GM12878 (cell line): Measurements from ENCODE around the gene SERPINF2. TPM values are rescaled to one million over a fixed set of nuclear protein-coding genes. Genes with fewer than 3 reads are reported as not detected.

Experiments used
- ATAC-seq: fragments of 200-7000 bp; cut with Tn5 transposase; 3 replicates; pipeline ENCODE4 v1.9.1; 2020; ENCODE audit warnings: mild to moderate bottlenecking, moderate library complexity
- BruUV-seq: library from RNA; stranded (reverse); fragments of 400-500 nt; replicated peaks from 2 replicates; lab custom pipeline; 2021; lab: Mats Ljungman, UMichigan
- CTCF ChIA-PET: fragments of 300-600 bp; sonication (Branson Sonifier 250); formaldehyde crosslinking; extraction: SDS; loops from one replicate; lab custom pipeline; 2021; ENCODE audit warnings: inconsistent platforms; lab: Yijun Ruan, JAX
- POLR2A ChIA-PET: fragments of 350-600 bp; formaldehyde crosslinking; extraction: SDS; loops from one replicate; lab custom pipeline; 2021; ENCODE audit warnings: inconsistent platforms; lab: Charles Lee
- RAD21 ChIA-PET: fragments of 300-600 bp; sonication (Branson Sonifier 250); formaldehyde crosslinking; loops from one replicate; lab custom pipeline; 2023; ENCODE audit warnings: antibody characterized with exemption; ENCODE audit not compliant: unreplicated experiment; lab: Charles Lee
- SMC1A ChIA-PET: fragments of 300-600 bp; sonication (Branson Sonifier 250); formaldehyde crosslinking; loops from one replicate; lab custom pipeline; 2023; ENCODE audit not compliant: unreplicated experiment, uncharacterized antibody; lab: Charles Lee
- DNase-seq: peaks from one replicate; pipeline ENCODE4 v3.0.0-alpha.2; 2011; ENCODE audit warnings: low read depth, low spot score
- FAIRE-seq: peaks from 3 replicates; lab custom pipeline; 2011; peaks lifted over from hg19 to GRCh38; lab: Jason Lieb, UNC
- H2AFZ ChIP-seq: 2 replicates; pipeline ENCODE4 v1.6.0; 2011; ENCODE audit warnings: low read depth, low read length, control low read depth; ENCODE audit not compliant: control insufficient read depth
- H3K27ac ChIP-seq: 2 replicates; pipeline ENCODE4 v1.5.1; 2011; ENCODE audit warnings: control low read depth; ENCODE audit not compliant: control insufficient read depth, insufficient read depth
- H3K27me3 ChIP-seq, 2 experiments: replicated peaks in 1 of 2; 2 replicates each; pipeline versions ENCODE4 v1.6.0 to v1.6.1; 2011; ENCODE audit warnings: low read length in 1 of 2; ENCODE audit not compliant: control insufficient read depth in 2 of 2, insufficient read depth in 2 of 2
- H3K36me3 ChIP-seq, 2 experiments: 2 replicates each; pipeline ENCODE4 v1.5.1; 2011; ENCODE audit warnings: low read length in 1 of 2; ENCODE audit not compliant: control insufficient read depth in 2 of 2, insufficient read depth in 2 of 2
- H3K4me1 ChIP-seq: 2 replicates; pipeline ENCODE4 v1.6.1; 2011; ENCODE audit warnings: mild to moderate bottlenecking, low read length, moderate library complexity, mixed read lengths; ENCODE audit not compliant: control insufficient read depth, insufficient read depth
- H3K4me2 ChIP-seq: 2 replicates; pipeline ENCODE4 v1.6.0; 2011; ENCODE audit warnings: control low read depth; ENCODE audit not compliant: control insufficient read depth, insufficient read depth
- H3K4me3 ChIP-seq: fragments of 200-600 bp; sonication (generic); 2 replicates; pipeline ENCODE4 v1.5.1; 2016
- H3K79me2 ChIP-seq: 2 replicates; pipeline ENCODE4 v1.6.0; 2011; ENCODE audit warnings: low read length; ENCODE audit not compliant: control insufficient read depth, insufficient read depth
- H3K9ac ChIP-seq: 2 replicates; pipeline ENCODE4 v1.8.0; 2011; ENCODE audit warnings: low read length, control low read depth, mixed read lengths; ENCODE audit not compliant: control insufficient read depth, insufficient read depth
- H3K9me3 ChIP-seq: replicated peaks from 3 replicates; pipeline ENCODE4 v1.5.1; 2011; ENCODE audit warnings: mild to moderate bottlenecking, low read length; ENCODE audit not compliant: control insufficient read depth, insufficient read depth
- H4K20me1 ChIP-seq: 2 replicates; pipeline ENCODE4 v1.6.0; 2011; ENCODE audit not compliant: control insufficient read depth, insufficient read depth
- HCFC1 ChIP-seq: fragments of 150-350 bp; IDR thresholded peaks from 2 replicates; pipeline ENCODE4 v1.6.1; 2014; ENCODE audit warnings: low read length
- KDM1A ChIP-seq: fragments of 200-600 bp; sonication (generic); IDR thresholded peaks from 2 replicates; pipeline ENCODE4 v1.6.1; 2016; ENCODE audit warnings: borderline replicate concordance
- MTA3 ChIP-seq: IDR thresholded peaks from 2 replicates; pipeline ENCODE4 v1.6.1; 2012; ENCODE audit warnings: low read length, inconsistent platforms, borderline replicate concordance
- POLR2AphosphoS2 ChIP-seq: IDR thresholded peaks from 2 replicates; pipeline ENCODE4 v1.6.1; 2011; ENCODE audit warnings: low read depth, mild to moderate bottlenecking, low read length, improper control_type of control experiment, moderate library complexity
- RBBP5 ChIP-seq: fragments of 200-600 bp; sonication (generic); conservative IDR thresholded peaks from 2 replicates; pipeline ENCODE4 v1.6.1; 2016
- ZNF207 ChIP-seq: fragments of 450-650 bp; IDR thresholded peaks from 2 replicates; pipeline ENCODE4 v1.6.1; 2014; ENCODE audit warnings: antibody characterized with exemption, mild to moderate bottlenecking, borderline replicate concordance
- WGBS: methylation state at CpG from one replicate; pipeline ENCODE4 v1.1.6; 2016; ENCODE audit warnings: low lambda C conversion rate; ENCODE audit not compliant: insufficient replicate concordance, insufficient coverage; ENCODE audit errors: missing lambda C conversion rate; 5-methylcytosine and 5-hydroxymethylcytosine counted together
- in situ Hi-C: fragments of 300-500 bp; cut with MboI; formaldehyde crosslinking; loops from 9 replicates; pipeline ENCODE4 v1.14.3; 2018; ENCODE audit warnings: mixed read lengths
- intact Hi-C: fragments of 100-400 bp; cut with micrococcal nuclease; formaldehyde crosslinking; loops from one replicate; pipeline ENCODE4 v1.14.2; 2022; ENCODE audit not compliant: unreplicated experiment
- polyA plus RNA-seq, 11 experiments: library from polyadenylated mRNA; depleted of rRNA in 4 of 11; unstranded in 6 of 11; stranded (reverse) in 5 of 11; fragments of >200 nt; fragmentation: Nextera tagmentation in 4 of 11; fragmentation: Illumina TruSeq in 1 of 11; extraction: Ambion mirVana in 4 of 11; extraction: Trizol in 1 of 11; gene quantifications; 1 replicate in 1 of 11; 2 replicates in 10 of 11; pipeline versions ENCODE4 v1.2.1 to v1.2.3, GENCODE V29; 2011 to 2016; ENCODE audit warnings: inconsistent platforms in 2 of 11, missing spikeins in 2 of 11, low read depth in 1 of 11
- total RNA-seq, 4 experiments: library from RNA; depleted of rRNA in 3 of 4; stranded (reverse); fragments of >200 nt in 3 of 4; fragmentation: Illumina TruSeq in 1 of 4; extraction: Trizol in 1 of 4; gene quantifications; 2 replicates each; pipeline versions ENCODE4 v1.2.1 to v1.2.3, GENCODE V29; 2013 to 2021
- TF ChIP-seq, protein P1 (sequence below): fragments of 450-650 bp; IDR thresholded peaks from 2 replicates; pipeline ENCODE4 v1.6.1; 2018; ENCODE audit warnings: borderline replicate concordance, mild to moderate bottlenecking; ENCODE audit not compliant: partially characterized antibody
- TF ChIP-seq, protein P2 (sequence below): IDR thresholded peaks from 2 replicates; pipeline ENCODE4 v1.6.1; 2011; ENCODE audit warnings: mild to moderate bottlenecking, low read depth, low read length, moderate library complexity; ENCODE audit not compliant: insufficient replicate concordance

Gene SERPINF2
- total and polyA plus RNA-seq, 10 of the 15 experiments (the other 5 are each of a cell fraction or from before 2014, with no cell fraction given) = 0.04 to 0.21 (median 0.12) TPM; not detected in 6

DNA sequence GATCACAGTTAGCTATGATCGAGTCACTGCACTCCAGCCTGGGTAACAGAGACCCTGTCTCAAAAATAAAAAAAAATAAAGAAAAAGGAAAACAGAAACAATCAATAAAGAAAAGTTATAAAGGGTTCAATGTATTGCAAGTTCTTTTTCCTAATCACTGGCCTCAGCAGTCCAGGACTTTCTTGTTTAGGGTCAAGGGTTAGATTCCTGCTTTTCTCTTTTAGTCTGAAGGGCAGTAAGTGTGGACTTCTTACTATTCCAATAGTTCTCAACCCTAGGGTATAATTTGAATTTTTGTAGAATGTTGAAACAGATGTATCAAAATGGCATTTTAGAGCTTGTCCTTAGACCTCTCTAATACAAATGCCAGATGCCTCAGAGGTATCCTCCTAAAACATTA is 59.8 kb downstream of the SERPINF2 start:
- DNase-seq (no peak), FAIRE-seq (no peak), ATAC-seq (no peak)
- H2AFZ ChIP-seq = no peak overlapping the region
- WGBS = 89% methylated on average over 1 of the region's 1 CpG
- no peak overlapping the region for H3K27ac ChIP-seq
- ChIA-PET SMC1A (no interaction called here), RAD21 (interaction anchor here (0.9 kb wide), 1 partner anchor 9 kb away, joined by 3 read pairs; no protein-coding TSS in a partner anchor), CTCF (no interaction called here), POLR2A (interaction anchor here (0.5 kb wide), 1 partner anchor 513 kb away, joined by 4 read pairs; no protein-coding TSS in a partner anchor)
- no TSS peak for BruUV-seq
- H3K27me3 ChIP-seq = no peaks in the 10 kb centered on the region
- no peaks in the 10 kb centered on the region for H3K4me1 ChIP-seq
- H3K4me3 ChIP-seq = no peak overlapping the region
- TF ChIP-seq KDM1A (no peak), POLR2AphosphoS2 (no peak), HCFC1 (no peak), MTA3 (no peak), ZNF207 (no peak), RBBP5 (no peak)
- TF ChIP-seq, protein P1, sequence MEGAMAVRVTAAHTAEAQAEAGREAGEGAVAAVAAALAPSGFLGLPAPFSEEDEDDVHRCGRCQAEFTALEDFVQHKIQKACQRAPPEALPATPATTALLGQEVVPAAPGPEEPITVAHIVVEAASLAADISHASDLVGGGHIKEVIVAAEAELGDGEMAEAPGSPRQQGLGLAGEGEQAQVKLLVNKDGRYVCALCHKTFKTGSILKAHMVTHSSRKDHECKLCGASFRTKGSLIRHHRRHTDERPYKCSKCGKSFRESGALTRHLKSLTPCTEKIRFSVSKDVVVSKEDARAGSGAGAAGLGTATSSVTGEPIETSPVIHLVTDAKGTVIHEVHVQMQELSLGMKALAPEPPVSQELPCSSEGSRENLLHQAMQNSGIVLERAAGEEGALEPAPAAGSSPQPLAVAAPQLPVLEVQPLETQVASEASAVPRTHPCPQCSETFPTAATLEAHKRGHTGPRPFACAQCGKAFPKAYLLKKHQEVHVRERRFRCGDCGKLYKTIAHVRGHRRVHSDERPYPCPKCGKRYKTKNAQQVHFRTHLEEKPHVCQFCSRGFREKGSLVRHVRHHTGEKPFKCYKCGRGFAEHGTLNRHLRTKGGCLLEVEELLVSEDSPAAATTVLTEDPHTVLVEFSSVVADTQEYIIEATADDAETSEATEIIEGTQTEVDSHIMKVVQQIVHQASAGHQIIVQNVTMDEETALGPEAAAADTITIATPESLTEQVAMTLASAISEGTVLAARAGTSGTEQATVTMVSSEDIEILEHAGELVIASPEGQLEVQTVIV = no peak
- TF ChIP-seq, protein P2, sequence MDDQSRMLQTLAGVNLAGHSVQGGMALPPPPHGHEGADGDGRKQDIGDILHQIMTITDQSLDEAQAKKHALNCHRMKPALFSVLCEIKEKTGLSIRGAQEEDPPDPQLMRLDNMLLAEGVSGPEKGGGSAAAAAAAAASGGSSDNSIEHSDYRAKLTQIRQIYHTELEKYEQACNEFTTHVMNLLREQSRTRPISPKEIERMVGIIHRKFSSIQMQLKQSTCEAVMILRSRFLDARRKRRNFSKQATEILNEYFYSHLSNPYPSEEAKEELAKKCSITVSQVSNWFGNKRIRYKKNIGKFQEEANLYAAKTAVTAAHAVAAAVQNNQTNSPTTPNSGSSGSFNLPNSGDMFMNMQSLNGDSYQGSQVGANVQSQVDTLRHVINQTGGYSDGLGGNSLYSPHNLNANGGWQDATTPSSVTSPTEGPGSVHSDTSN = no peak
- no peaks in the 10 kb centered on the region for H4K20me1 ChIP-seq
- H3K36me3 ChIP-seq = peaks cover 7 to 24% of the 10 kb centered on the region in 2 experiments
- no peak overlapping the region for H3K9ac ChIP-seq
- intact Hi-C loops (no loop called here), in situ Hi-C loops (no loop called here)
- no peak overlapping the region for H3K4me2 ChIP-seq
- H3K9me3 ChIP-seq = no peaks in the 10 kb centered on the region
- no peaks in the 10 kb centered on the region for H3K79me2 ChIP-seq
